IPS-NIHi7 (cell line): ENCODE data around the gene RAPGEF4.
"Not testable (repeated sequence)": the region's sequence is repeated elsewhere in the genome, so short reads cannot be mapped to it uniquely, and the experiment has no call there.

Experiments used
- DNase-seq: peaks from one replicate; pipeline ENCODE4 v3.0.0; 2012; ENCODE audit warnings: mixed read lengths; ENCODE audit errors: extremely low spot score

The RAPGEF4 gene

DNA sequence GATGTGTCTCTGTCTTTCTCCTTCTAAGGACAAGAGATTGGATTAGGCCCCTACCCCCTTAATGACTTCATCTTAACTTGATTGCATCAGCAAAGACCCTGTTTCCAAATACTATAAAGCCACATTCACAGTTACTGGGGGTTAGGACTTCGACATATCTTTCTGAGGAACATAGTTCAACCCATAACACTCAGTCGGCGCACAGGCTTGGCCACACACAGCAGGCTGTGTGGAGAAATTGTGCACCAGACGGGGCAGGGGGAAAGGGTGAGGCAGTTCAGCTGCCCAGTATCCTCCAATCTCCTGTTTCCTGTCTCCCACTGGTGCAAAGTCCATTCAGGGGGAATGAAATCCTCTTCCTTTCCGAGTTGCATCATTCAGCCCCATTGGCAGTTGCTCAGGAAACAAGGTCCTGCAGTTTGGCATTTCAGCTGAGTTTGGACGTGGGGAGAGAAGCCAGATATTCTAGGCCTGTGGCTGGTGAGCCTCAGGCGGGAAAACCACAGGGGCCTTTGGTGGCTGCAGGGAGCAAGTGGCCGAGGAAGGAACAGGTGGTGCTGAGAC lies 9.4 kb upstream of the RAPGEF4 start:
- no peak for DNase-seq

DNA sequence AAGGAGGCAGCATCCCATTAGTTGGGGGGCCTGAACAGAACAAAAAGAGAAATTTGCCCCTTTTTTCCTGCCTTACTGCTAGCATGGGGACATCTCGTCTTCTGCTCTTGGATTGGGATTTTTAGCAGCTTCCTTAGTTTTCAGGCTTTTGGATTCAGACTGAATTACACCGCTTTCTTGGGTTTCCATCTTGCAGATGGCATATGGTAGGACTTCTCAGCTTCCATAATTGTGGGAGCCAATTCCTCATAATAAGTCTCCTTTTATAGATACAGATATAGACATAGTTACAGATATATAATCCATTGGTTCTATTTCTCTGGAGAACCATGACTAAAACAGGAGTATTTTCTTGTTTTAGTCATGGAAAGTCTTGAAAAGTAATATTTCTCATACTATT lies 5.2 kb upstream of the RAPGEF4 start:
- no peak for DNase-seq

DNA sequence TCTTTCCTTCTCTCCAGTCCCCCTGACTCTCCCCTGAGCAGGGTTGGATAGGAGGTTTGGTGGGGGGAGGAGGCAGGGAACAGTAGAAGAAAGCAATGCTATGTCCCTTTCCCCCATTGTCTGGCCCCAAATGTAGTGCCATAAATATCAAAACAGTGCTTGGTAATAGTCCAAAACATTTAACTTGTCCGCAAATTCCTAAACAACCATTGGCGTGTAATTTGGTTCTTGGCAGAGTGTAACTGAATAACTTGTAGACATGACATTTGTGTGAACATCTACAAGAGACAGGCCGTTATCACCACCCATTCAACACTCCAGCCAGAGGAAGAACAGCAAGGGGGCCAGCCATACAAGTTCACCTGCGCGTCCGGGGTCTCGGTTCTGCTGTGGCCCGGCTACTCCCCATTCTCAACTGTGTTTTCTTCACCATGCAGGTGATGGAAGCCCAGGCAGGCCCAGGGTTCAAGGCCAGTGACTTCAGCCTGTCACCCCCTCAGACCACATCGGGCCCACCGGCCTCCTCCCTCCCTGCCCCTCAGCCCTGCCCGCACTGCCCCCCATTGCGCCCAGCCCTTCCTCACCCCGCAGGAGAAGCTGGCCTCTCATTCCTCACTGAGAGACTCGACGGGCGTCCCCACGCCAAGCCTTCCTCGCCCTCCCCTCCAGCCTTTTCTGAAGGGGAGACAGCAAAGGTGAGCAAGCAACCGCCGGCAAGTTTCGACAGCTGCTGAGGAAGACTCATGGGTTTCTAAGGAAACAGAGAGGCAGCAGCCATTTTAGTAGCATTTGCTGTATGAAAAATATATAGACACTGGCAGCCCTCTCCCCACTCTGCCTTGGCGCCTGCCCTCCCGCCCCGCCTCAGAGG lies 699 bp upstream of the RAPGEF4 start:
- peak; percentile 39 for DNase-seq

DNA sequence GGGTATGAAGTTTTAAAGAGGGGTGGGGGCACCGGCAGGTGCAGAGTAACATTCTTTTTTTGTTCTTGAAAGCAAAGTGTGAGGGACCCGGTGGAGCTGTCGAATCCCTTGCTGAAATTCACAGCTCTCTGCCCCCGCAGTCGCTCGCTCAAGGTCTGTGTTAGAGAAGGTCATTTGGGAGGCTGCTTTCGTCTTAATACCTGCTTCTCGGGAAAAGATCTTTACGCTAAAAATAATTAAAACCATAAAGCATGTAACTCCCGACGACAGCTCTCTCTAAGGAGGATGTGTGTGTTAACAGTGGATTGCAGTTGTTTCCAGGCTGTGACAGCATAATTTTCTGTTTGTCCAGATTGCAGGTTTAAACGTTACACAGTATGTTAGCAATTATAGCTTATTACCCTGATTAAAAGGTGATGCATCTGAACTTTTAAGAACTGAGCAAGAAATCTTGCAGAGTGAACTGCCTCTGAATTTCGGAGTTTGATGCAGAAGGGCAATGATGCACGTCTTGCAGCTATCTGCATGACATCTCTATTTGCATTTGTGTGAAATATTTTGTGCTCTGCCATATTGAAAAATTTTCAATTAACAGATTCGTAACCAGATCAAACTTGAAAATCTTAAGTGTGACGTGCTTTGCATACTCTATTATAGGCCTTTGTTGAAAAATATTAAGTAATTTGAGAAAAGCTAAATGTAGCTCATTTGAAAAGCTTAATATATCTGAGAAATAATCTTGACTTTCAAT lies 954 bp downstream of the RAPGEF4 start:
- DNase-seq: peak; percentile 31

DNA sequence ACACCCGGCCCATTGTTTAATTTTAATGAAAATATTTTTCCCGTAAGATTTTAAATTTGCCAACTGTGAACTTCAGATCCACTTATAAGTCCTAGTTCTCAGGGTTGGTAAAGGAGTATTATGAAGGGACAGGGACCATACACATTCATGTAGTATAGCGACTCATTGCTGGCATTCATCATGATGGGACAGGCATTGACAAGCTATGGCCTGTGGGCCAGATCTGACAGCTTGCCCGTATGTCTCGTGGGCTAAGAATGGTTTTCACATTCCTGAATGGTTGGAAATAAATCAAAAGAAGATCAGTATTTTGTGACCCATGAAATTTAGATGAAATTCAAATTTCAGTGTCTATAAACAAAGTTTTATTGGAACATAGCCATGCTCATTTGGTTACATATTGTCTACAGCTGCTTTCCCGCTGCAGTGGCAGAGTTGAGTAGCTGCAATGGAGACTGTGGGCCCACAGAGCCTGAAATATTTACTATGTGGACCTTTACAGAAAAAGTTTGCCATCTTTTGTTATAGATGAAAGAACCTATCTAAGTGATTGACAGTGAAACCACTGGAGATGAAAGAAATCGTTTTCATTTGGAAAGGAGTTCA lies 4.1 kb downstream of the RAPGEF4 start:
- no peak for DNase-seq

DNA sequence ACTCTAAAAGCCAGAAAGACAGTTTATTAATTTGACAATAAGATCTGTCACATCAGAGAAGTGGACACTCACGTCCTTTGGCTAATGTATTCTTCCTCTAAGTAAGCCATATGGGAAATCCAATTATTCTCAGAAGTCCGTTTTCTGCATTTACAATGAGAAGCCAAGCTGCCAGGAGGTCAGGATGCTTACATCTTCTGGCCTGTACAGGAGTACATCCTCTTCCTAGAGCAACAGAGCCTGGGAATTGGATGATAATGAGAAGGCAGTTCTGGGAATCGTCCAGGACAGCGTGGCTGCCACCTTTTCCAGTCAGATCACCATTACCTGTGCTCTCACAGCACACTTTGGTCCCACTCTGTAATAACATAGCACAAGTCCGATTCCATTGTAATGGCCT lies 5.2 kb downstream of the RAPGEF4 start:
- DNase-seq: no peak

DNA sequence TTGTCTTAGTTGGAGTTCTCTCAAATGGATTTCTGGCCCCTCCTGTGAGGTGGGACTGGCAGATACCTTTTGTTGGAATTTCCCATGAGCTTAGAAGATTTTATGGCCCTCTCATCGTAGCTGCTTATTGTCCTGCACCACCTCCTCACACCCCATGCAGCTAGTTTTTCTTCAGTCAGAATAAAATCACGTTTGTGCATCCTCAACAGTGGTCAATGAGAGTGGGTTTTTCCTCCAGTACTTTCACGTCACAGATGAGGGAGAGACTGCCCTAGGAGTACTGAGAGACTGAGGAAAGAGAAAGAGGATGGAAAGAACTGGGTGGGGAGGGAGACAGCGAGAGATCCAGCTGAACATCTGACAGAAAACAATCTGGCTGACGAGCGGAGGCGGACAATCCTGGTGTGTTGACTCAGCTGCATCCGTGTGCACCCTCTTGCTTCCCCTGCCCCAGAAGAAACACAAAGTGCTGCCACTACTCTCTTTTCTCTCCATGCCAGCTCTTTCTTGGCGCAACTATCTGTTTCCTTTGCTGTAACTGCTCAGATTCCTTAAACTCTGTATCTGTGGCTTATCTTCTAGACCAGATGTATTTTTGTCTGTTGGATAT lies 7.4 kb downstream of the RAPGEF4 start:
- DNase-seq: no peak

DNA sequence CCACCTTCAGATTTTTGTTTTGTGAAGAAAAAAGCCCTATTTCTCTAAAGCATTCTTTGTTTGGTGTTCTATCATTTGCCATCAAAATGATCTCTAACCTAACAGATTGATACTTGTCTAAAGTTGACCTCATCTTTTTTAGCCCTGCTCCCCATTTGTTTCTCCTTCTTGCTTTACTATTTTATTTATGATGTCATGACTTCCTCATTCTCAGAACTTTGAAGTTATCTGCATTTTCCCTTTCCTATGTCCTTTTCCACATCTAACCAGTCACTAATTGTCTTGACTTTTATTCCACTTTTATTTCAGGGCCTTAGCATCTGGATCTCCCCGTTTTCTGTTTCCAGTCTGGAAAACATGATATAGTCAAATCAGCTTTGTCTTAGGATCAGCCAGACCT lies 8.3 kb downstream of the RAPGEF4 start:
- no peak for DNase-seq

DNA sequence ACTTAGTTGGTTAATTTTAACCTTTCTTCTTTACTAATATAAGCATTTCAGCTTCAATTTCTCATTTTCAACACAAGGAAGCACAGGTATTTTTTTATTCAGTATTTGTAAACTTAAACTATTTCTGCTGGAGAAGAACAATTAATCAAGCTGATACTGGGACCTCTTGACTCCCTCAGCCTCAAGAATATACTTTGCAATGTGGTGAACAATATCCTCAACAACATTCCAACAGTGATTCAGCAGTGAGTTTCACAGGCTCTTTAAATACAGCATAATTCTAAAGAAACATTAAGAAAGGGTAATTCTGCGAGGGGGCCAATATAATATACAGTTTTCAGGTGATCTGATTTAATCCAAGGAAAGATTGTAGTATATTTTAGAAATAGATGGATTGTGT lies 10.0 kb downstream of the RAPGEF4 start:
- no peak for DNase-seq

DNA sequence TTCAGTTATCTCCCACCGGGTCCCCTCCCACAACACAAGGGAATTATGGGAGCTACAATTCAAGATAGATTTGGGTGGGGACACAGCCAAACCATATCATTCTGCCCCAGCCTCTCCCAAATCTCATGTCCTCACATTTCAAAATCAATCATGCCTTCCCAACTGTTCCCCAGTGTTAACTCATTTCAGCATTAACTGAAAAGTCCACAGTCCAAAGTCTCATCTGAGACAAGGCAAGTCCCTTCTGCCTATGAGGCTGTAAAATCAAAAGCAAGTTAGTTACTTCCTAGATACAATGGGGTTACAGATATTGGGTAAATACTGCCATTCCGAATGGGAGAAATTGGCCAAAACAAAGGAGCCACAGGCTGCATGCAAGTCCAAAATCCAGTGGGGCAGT lies 12.9 kb downstream of the RAPGEF4 start:
- DNase-seq: not testable (repeated sequence)

DNA sequence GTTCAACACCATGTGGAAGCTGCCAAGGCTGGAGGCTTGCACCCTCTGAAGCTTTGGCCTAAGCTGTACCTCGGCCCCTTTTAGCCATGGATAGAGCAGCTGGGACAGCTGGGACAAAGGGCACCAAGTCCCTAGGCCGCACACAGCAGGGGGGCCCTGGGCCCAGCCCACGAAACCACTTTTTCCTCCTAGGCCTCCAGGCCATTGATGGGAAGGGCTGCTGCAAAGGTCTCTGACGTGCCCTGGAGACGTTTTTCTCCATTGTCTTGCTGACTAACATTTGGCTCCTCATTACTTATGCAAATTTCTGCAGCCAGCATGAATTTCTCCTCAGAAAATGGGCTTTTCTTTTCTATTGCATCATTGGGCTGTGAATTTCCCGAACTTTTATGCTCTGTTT lies 13.7 kb downstream of the RAPGEF4 start:
- no peak for DNase-seq

DNA sequence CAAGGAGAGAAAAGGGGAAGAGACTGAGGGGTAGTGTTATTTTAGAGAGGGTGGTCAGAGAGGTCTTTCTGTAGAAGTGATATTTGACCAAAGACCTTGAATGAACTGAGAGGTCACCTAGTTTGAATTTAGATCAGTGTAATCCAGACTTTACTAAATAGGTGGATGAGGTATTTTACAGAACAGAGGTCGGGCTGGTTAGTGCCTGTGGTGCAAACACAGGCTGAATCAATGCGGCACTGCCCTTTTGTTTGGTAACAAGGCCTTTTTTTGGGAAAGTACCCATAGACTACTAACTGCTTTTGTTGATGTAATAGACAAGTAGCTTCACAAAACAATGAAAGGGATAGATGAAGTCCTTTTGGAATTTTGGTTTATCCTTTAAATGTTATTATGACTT lies 15.9 kb downstream of the RAPGEF4 start:
- no peak for DNase-seq

DNA sequence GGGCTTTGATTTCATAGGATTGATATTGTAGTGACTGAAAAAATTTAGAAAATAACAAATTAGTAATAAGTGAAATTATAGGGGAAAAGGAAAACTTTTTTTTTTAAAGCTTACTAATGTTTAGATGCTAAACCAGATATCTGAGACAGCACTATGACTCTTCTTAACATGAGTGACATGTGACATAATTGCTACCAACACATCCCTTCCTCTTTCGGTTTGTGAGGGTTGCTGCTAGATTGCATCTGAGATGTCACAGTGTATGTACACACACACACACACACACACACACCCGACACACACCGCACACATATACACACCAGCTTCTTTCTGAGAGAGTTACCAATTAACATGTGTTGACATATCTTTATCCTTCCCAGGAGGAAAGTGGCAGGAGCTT lies 18.0 kb downstream of the RAPGEF4 start:
- DNase-seq: no peak

DNA sequence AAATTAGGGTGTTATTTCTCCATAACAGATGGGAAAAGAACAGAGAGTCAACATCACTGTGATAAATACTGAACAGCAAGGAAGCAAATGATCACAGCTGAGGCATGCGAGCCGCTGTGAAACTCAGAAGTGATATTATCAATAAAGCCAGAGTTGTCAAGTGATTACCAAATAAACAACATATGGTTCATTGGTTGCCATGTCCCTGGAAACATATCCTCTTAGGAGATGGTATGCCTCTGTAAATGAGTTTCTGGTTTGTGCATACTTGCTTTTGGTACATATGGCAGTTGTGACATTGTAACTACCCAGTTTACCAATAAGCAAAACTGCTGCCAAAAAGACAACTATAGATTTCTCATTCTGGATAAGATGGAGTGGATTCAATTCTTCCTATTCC lies 23.8 kb downstream of the RAPGEF4 start:
- no peak for DNase-seq

DNA sequence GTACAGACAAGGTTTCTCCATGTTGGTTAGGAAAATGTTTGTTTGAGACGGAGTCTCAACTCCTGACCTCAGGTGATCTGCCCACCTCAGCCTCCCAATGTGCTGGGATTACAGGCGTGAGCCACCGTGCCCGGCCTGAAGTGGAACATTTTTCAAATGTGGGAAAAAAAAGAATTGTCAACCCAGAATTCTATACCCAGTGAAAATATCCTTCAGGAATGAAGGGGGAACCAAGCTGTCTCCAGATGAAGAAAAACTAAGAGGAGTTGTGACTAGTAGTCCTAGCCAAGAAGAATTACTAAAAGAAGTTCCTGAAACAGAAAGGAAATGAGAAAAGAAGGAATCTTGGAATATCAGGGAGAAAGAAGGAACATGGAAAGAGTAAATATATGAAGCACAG lies 25.7 kb downstream of the RAPGEF4 start:
- DNase-seq: no peak

DNA sequence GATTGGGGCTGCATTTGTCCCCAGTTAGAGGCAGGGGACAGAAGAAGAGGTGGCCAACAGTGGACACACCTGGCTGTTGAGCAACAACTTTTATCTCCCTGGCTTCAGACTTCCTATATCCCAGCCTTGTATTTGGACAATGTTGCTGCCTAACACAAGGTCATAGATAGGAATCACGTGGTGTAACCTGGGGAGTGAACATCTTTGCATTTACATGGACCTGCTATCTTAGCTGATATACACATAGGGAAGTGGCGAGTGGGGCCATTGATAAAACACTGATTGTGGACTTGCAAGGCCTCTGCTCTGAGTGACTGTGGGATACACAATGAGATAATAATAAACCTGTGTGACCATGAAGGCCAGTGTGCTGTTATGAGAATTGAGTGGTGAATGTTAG lies 26.9 kb downstream of the RAPGEF4 start:
- no peak for DNase-seq

DNA sequence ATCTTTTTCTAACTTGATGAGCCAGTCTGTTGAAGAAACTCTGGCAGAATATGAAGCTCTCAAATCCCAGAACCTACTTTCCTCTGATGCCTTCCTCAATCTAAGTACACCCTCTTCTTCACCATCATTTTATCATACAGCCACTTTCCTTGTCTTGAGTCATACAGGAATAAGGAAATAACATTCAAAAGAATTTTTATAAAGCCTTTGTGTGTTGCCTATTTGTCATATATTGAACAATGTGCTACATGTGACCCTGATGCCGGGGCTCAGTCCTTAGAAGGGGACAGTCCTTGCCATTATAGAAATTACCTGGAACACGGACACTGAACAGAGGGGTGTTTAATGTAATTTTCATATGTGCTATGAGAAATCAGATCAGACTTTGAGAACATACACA lies 27.4 kb downstream of the RAPGEF4 start:
- DNase-seq: no peak

DNA sequence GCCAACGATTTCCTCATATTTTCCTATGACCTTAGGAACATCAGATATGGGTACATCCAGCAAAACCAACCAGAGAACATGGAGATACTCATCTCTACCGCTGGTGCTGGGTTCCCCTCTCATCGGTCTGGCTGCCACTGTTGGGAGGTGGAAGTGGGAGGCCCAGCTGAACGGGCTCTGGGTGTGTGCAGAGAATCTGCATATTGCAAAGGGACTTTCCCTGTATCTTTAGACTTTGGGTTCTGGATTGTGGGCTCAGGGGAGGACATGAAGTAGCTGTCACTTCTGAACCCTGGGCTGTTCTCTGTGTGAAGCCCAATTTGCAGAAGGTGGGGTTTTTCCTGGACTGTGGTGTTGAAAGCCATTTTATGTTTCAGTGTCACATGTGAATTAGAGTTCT lies 30.0 kb downstream of the RAPGEF4 start:
- no peak for DNase-seq

DNA sequence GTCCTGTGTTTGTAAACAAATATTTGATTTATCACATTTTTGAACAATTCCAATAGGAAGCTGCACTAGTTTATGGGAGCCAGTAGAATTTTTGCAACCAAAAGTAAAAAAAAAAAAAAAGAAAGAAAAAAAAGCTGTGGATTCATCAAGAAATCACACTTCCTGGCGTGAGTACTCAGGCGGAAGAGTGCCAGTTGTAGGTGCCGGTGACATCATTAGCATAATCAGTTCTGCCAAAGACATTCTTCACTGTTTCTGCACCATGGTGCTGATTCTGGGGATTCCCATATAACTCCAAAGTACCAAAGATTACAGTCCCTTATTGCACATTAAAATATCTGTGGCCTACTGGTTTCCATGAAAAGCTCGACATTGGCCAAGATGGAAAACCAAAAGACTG lies 32.8 kb downstream of the RAPGEF4 start:
- no peak for DNase-seq

DNA sequence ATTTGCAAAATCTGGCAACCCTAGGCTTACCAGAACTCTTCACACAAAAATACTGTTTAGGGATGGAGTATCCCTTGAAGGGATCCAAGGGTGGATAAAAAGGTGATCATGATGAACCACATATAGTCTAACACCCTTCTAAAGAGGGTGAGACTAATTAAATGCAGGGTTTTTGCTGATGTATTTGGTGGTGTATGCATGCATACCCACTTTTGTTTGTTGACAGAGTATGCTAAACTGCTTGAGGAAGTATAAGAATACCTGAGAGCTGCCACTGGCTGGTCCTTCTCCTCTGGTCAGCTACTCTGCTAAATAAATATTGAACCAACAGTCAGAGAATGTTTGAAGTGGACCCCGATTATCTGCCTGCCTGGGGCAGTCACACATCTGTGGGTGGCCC lies 34.2 kb downstream of the RAPGEF4 start:
- DNase-seq: no peak

DNA sequence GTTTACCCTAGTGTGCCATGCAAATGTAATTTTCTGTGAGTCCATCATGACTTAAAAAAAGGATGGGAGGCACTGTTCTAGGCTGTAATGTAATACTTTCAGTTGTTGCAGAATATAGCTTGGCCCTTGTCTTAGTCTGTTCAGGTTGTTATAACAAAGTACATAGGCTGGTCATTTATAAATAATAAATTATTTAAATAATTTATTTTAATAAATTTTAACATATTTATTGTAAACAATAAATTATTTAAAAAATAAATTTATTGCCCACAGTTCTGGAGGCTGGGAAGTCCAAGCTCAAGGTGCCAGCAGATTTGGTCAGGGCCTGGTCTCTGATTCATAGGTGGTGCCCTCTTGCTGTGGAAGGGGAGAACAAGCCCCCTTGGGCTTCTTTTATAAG lies 35.2 kb downstream of the RAPGEF4 start:
- no peak for DNase-seq

DNA sequence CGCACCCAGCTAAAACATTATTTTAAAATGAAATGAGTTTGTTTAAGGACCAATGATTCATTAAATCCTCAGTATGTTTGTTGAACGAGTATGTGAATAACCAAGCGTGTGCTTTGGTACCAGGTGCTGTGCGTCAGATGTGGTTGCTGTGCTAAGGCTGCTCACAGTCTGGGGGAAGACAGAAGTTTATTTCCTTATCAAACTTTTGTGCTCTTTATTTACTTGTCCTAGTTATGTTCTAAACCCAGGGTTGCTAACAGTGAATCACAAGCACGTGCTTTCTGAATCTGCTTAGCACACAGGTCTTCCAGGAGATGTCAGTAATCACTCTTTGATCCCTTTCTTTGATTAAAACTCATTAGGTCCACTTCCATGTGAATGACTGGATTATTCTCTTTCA lies 37.0 kb downstream of the RAPGEF4 start:
- no peak for DNase-seq
